Measurements from ENCODE around the gene EFCAB14. TPM values are rescaled to one million over a fixed set of nuclear protein-coding genes. Genes with fewer than 3 reads are reported as not detected.

EFCAB14 gene
- total and polyA plus RNA-seq, 2 of the 4 experiments (the other 2 are of a cell fraction), result 28.6 to 43.0 TPM

DNA sequence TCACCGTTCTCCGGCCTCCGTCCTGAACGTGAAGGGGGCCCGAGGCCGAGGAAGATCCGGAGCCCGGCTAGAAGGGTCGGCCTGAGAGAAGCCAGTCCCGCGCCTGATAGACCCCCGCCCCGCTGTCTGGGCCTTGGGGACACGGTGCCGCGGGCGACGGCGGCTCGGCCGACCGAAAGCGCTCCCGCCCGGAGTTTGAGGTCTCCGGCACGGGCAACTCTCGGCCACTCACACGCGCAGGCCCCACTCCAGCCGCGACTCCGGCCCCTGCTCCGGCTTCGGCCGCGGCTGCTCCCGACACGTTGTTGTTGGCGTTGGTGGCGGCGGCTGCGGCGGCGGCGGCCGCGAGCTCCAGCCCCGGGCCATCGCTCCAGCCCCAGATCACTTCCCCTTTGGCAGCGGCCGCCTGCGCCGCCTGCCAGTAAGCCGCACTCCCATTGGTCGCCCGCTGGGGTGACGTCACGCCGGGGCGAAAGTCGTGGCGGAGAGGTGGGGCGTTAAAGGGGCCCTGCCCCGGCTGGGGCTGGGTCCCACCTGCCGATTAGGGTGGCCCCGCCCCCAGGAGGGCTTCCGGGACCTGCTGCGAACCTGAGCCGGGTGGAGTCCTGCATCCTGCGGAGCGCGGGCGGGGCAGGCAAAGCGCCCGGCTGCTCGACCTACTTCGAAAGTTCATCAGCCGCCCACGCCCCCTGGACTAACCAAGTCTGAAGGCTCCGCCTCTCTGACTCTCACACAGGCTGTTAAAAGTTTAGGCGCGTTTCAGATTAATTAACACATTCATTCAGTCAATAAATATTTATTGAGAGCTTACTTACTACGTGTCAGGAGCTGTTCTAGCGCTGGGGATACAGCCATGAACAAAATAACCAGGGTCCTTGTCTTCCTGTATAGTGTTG is at the start of gene EFCAB14 (continued):
- TF ChIP-seq POLR2A (IDR thresholded peaks at IDR 0.05; ENCODE audit: low read depth, low read length) (peak; percentile 74), MAZ (IDR thresholded peaks at IDR 0.05; ENCODE audit: borderline replicate concordance, low read depth, low read length) (no peak), BHLHE40 (IDR thresholded peaks at IDR 0.05; ENCODE audit: low read depth, low read length) (no peak), RCOR1 (IDR thresholded peaks at IDR 0.05; ENCODE audit: insufficient replicate concordance, low read length) (no peak)

- Histone ChIP-seq H2AK5ac (ENCODE audit: low read depth, low read length) (no peak overlapping the region), H3K9ac (ENCODE audit: low read depth, low read length) (no peak overlapping the region), H3K79me1 (ENCODE audit: low read depth in 1 of 2, low read length in 2 of 2) (no peaks in the 10 kb centered on the region), H2BK15ac (ENCODE audit: low read depth, low read length) (no peak overlapping the region), H3K9me3 (ENCODE audit: control insufficient read depth, insufficient read depth, low read length) (peaks cover 16% of the 10 kb centered on the region), H2BK20ac (ENCODE audit: low read depth, low read length) (no peak overlapping the region), H2BK120ac (ENCODE audit: low read depth, low read length) (no peak overlapping the region), H3K36me3 (ENCODE audit: control insufficient read depth, insufficient read depth, low read length) (no peaks in the 10 kb centered on the region), H3K4me3 (ENCODE audit: insufficient read depth, low read depth, low read length) (no peak overlapping the region), H4K20me1 (ENCODE audit: insufficient read depth, low read length) (no peaks in the 10 kb centered on the region), H3K14ac (replicated peaks; ENCODE audit: low read depth, low read length) (no peak overlapping the region), H3K56ac (ENCODE audit: extremely low read depth, insufficient read depth, low read length) (no peak overlapping the region), H3K27me3 (ENCODE audit: control insufficient read depth, insufficient read depth, low read length) (no peaks in the 10 kb centered on the region), H3K4ac (ENCODE audit: low read depth, low read length) (no peak overlapping the region), H3K18ac (ENCODE audit: low read depth, low read length) (no peak overlapping the region), H3K4me1 (ENCODE audit: control insufficient read depth, insufficient read depth, low read length) (no peaks in the 10 kb centered on the region), H3K27ac (ENCODE audit: insufficient read depth, low read length) (no peak overlapping the region), H2AK9ac (replicated peaks; ENCODE audit: low read depth, low read length, poor library complexity) (no peak overlapping the region), H4K5ac (ENCODE audit: low read depth, low read length) (no peak overlapping the region), H3K9me1 (ENCODE audit: insufficient read depth, low read length) (no peaks in the 10 kb centered on the region), H2BK5ac (ENCODE audit: low read depth, low read length, poor library complexity, severe bottlenecking) (no peak overlapping the region), H3K4me2 (ENCODE audit: low read depth, low read length) (no peak overlapping the region), H2AFZ (replicated peaks; ENCODE audit: low read length, poor library complexity) (no peak overlapping the region), H4K91ac (ENCODE audit: insufficient read depth, low read depth, low read length) (no peak overlapping the region), H3K23ac (ENCODE audit: low read depth, low read length) (no peak overlapping the region), H4K8ac (ENCODE audit: low read depth in 2 of 2, low read length in 2 of 2) (no peak overlapping the region)
- intact Hi-C loops (cut with micrococcal nuclease), result no loop called here
- ATAC-seq (ENCODE audit: low read depth) (no peak), DNase-seq (no peak)
- POLR2A ChIA-PET (ENCODE audit: unreplicated experiment), result no interaction called here
- no TSS peak for BruUV-seq (replicated peaks)
- WGBS, 2 experiments (ENCODE audit: extremely low coverage in 2 of 2, insufficient read length in 1 of 2), result no CpG with 5 or more reads among the region's 5 CpGs
- dilution Hi-C loops (cut with HindIII; ENCODE audit: low sequenced_read_pairs, unreplicated experiment), result no loop called here
- TF ChIP-seq NFE2L2 (IDR thresholded peaks at IDR 0.05; ENCODE audit: low read depth, low read length) (peak; percentile 80), SMC3 (IDR thresholded peaks at IDR 0.05; ENCODE audit: low read depth, low read length) (no peak), CHD1 (IDR thresholded peaks at IDR 0.05; ENCODE audit: low read depth, low read length) (no peak), MAFK (IDR thresholded peaks at IDR 0.05; ENCODE audit: low read depth, low read length) (peak; percentile 98), FOS (IDR thresholded peaks at IDR 0.05; ENCODE audit: low read depth, low read length) (no peak), BHLHE40 (IDR thresholded peaks at IDR 0.05; ENCODE audit: low read depth, low read length) (no peak), RFX5 (IDR thresholded peaks at IDR 0.05; ENCODE audit: low read depth, low read length) (no peak), RAD21 (IDR thresholded peaks at IDR 0.05; ENCODE audit: low read length) (no peak), POLR2A (IDR thresholded peaks at IDR 0.05; ENCODE audit: low read depth, low read length) (no peak)
- TF ChIP-seq, protein P1, sequence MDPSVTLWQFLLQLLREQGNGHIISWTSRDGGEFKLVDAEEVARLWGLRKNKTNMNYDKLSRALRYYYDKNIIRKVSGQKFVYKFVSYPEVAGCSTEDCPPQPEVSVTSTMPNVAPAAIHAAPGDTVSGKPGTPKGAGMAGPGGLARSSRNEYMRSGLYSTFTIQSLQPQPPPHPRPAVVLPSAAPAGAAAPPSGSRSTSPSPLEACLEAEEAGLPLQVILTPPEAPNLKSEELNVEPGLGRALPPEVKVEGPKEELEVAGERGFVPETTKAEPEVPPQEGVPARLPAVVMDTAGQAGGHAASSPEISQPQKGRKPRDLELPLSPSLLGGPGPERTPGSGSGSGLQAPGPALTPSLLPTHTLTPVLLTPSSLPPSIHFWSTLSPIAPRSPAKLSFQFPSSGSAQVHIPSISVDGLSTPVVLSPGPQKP (IDR thresholded peaks at IDR 0.05; ENCODE audit: borderline replicate concordance, low read depth, low read length), result no peak
- CTCF ChIA-PET, result no interaction called here
- in situ Hi-C loops (cut with MboI; ENCODE audit: low sequenced_read_pairs), result no loop called here
These were observed 49.5 kb upstream of the EFCAB14 start for GRCh38 chr1:46768445-46768844.

Measured in IMR-90 (cell line).